ENCODE results near the gene MS4A2. TPM values are rescaled to one million over a fixed set of nuclear protein-coding genes. Genes with fewer than 3 reads are reported as not detected.

The MS4A2 gene
- total and polyA plus RNA-seq, 2 of the 8 experiments (the other 6 are each of a cell fraction or from before 2014, with no cell fraction given): not detected

- Histone ChIP-seq H3K9me3 (ENCODE audit: insufficient read depth in 2 of 2, low read depth in 1 of 2, low read length in 1 of 2) (peaks cover 0 to 6% of the 10 kb centered on the region in 2 experiments; a peak in 1 of 4 replicates), H3K23ac (ENCODE audit: insufficient read length) (no peak overlapping the region), H3K18ac (ENCODE audit: extremely low read depth, low read length) (no peak overlapping the region), H2BK12ac (ENCODE audit: low read depth, low read length) (no peak overlapping the region), H2AFZ (ENCODE audit: low read length) (no peak overlapping the region), H3K27ac (ENCODE audit: low read depth, low read length) (no peak overlapping the region), H3K79me2 (ENCODE audit: control insufficient read depth in 1 of 2, insufficient read depth in 2 of 2, low read length in 2 of 2) (no peaks in the 10 kb centered on the region), H3K4me2 (ENCODE audit: insufficient read depth in 1 of 2, low read depth in 2 of 2, low read length in 2 of 2) (no peak overlapping the region), H4K20me1 (replicated peaks in 1 of 2; ENCODE audit: control insufficient read depth in 1 of 2, insufficient read depth in 2 of 2, low read length in 2 of 2) (no peaks in the 10 kb centered on the region), H3K4ac (replicated peaks; ENCODE audit: insufficient read length, low read depth, low read length) (no peak overlapping the region), H3K9ac (replicated peaks in 1 of 4; ENCODE audit: extremely low read depth in 1 of 4, low read depth in 3 of 4, low read length in 3 of 4) (no peak overlapping the region), H2AK5ac (ENCODE audit: low read depth, low read length) (no peak overlapping the region), H3K27me3 (replicated peaks in 1 of 4; ENCODE audit: control insufficient read depth in 3 of 4, extremely low read depth in 1 of 4, insufficient read depth in 3 of 4, low read length in 3 of 4) (no peaks in the 10 kb centered on the region), H3K56ac (replicated peaks; ENCODE audit: insufficient read length, low read depth, low read length) (no peak overlapping the region), H2BK15ac (ENCODE audit: low read length) (no peak overlapping the region), H2BK120ac (replicated peaks; ENCODE audit: low read depth, low read length) (no peak overlapping the region), H2BK5ac (ENCODE audit: low read depth, low read length) (no peak overlapping the region), H3K36me3 (ENCODE audit: control insufficient read depth in 2 of 4, insufficient read depth in 4 of 4, low read length in 3 of 4) (no peaks in the 10 kb centered on the region), H4K5ac (ENCODE audit: insufficient read length, low read depth, low read length) (no peak overlapping the region), H3K79me1 (ENCODE audit: low read depth, low read length) (no peaks in the 10 kb centered on the region), H4K91ac (replicated peaks; ENCODE audit: insufficient read length, low read length) (no peak overlapping the region), H3K14ac (ENCODE audit: insufficient read length) (no peak overlapping the region), H2BK20ac (ENCODE audit: low read length) (no peak overlapping the region), H3K4me1 (replicated peaks in 1 of 4; ENCODE audit: control insufficient read depth in 3 of 4, insufficient read depth in 4 of 4, low read length in 3 of 4) (no peaks in the 10 kb centered on the region), H4K8ac (ENCODE audit: extremely low read depth, insufficient read depth, low read length) (no peak overlapping the region), H3K4me3 (ENCODE audit: extremely low read depth in 1 of 4, insufficient read depth in 2 of 4, low read depth in 3 of 4, low read length in 4 of 4) (no peak overlapping the region), H3K23me2 (ENCODE audit: low read depth, low read length) (no peaks in the 10 kb centered on the region)
- FAIRE-seq (no peak), DNase-seq (ENCODE audit: low read depth in 1 of 2, low spot score in 2 of 2) (no peak)
- TF ChIP-seq HDAC2 (IDR thresholded peaks at IDR 0.05; ENCODE audit: borderline replicate concordance in 1 of 2, low read depth in 2 of 2, low read length in 2 of 2) (no peak), GTF2F1 (IDR thresholded peaks at IDR 0.05; ENCODE audit: borderline replicate concordance, low read depth, low read length) (no peak), SIRT6 (IDR thresholded peaks at IDR 0.05; ENCODE audit: low read length) (no peak), BACH1 (IDR thresholded peaks at IDR 0.05; ENCODE audit: low read length) (no peak), CBX8 (IDR thresholded peaks at IDR 0.05; ENCODE audit: borderline replicate concordance, low read depth, low read length) (no peak), SIX5 (IDR thresholded peaks at IDR 0.05; ENCODE audit: low read depth, low read length) (no peak), SUZ12 (IDR thresholded peaks at IDR 0.05; ENCODE audit: low read length) (no peak), SIN3A (conservative IDR thresholded peaks at IDR 0.05 in 1 of 2, IDR thresholded peaks at IDR 0.05 in 1 of 2; ENCODE audit: low read depth in 1 of 2, low read length in 2 of 2) (no peak), HDAC6 (IDR thresholded peaks at IDR 0.05; ENCODE audit: low read depth, low read length) (no peak)
- POLR2A ChIA-PET (ENCODE audit: partially characterized antibody): no interaction called here
- 86% methylated on average over 4 of the region's 4 CpGs; no CpG with 5 or more reads in 1 of the 2 experiments for WGBS, 2 experiments (ENCODE audit: extremely low coverage in 1 of 2, insufficient coverage in 1 of 2, insufficient read length in 1 of 2, insufficient replicate concordance in 2 of 2, low coverage in 1 of 2, low lambda C conversion rate in 2 of 2, missing lambda C conversion rate in 1 of 2)
- CTCF ChIA-PET (ENCODE audit: partially characterized antibody): interaction anchor here (0.7 kb wide), 1 partner anchor 50 kb away, joined by 3 read pairs; no protein-coding TSS in a partner anchor
These were observed 9.7 kb upstream of the MS4A2 start for GRCh38 chr11:60078745-60079144.

All from H1 (cell line).